Measurements from ENCODE around the gene SNRNP200.
"Not testable (repeated sequence)": the region's sequence is repeated elsewhere in the genome, so short reads cannot be mapped to it uniquely, and the experiment has no call there.

Gene SNRNP200

GRCh38 chr2:96315005-96315399 lies 9.7 kb upstream of the SNRNP200 start:
- CTCF ChIA-PET, result no interaction called here
- no peak overlapping the region for H3K27ac ChIP-seq
- POLR2A ChIA-PET (ENCODE audit: low non-redundant PET), result no interaction called here
- DNase-seq (ENCODE audit: low spot score), result no peak
- TF ChIP-seq CTCF (conservative IDR thresholded peaks at IDR 0.05; ENCODE audit: low read depth), result no peak

GRCh38 chr2:96308248-96308647 lies 2.9 kb upstream of the SNRNP200 start:
- POLR2A ChIA-PET (ENCODE audit: low non-redundant PET), result interaction anchor here (0.7 kb wide), 1 partner anchor 37 kb away, joined by 9 read pairs; no protein-coding TSS in a partner anchor
- DNase-seq (ENCODE audit: low spot score), result no peak
- no peak overlapping the region for H3K27ac ChIP-seq
- TF ChIP-seq CTCF (conservative IDR thresholded peaks at IDR 0.05; ENCODE audit: low read depth), result no peak
- CTCF ChIA-PET, result no interaction called here

GRCh38 chr2:96306370-96306769 lies 1.0 kb upstream of the SNRNP200 start:
- peak overlapping the region; percentile 78 for H3K27ac ChIP-seq
- ChIA-PET CTCF (no interaction called here), POLR2A (ENCODE audit: low non-redundant PET) (interaction anchor here (0.5 kb wide), 1 partner anchor 15 kb away, joined by 3 read pairs; no protein-coding TSS in a partner anchor)
- DNase-seq (ENCODE audit: low spot score), result no peak
- no peak for TF ChIP-seq CTCF (conservative IDR thresholded peaks at IDR 0.05; ENCODE audit: low read depth)

- ChIA-PET POLR2A (ENCODE audit: low non-redundant PET) (no interaction called here), CTCF (no interaction called here)
- peak overlapping the region; percentile 78 for H3K27ac ChIP-seq
- no peak for TF ChIP-seq CTCF (conservative IDR thresholded peaks at IDR 0.05; ENCODE audit: low read depth)
- DNase-seq (ENCODE audit: low spot score), result no peak
Observed at GRCh38 chr2:96305979-96306308, 598 bp upstream of the SNRNP200 start.

GRCh38 chr2:96304606-96305005 lies 740 bp downstream of the SNRNP200 start:
- no peak for TF ChIP-seq CTCF (conservative IDR thresholded peaks at IDR 0.05; ENCODE audit: low read depth)
- ChIA-PET CTCF (no interaction called here), POLR2A (ENCODE audit: low non-redundant PET) (no interaction called here)
- H3K27ac ChIP-seq, result peak overlapping the region; percentile 78; the same call in 1 of the 2 replicates
- no peak for DNase-seq (ENCODE audit: low spot score)

- POLR2A ChIA-PET (ENCODE audit: low non-redundant PET), result no interaction called here
- no peak for DNase-seq (ENCODE audit: low spot score)
- no peak for TF ChIP-seq CTCF (conservative IDR thresholded peaks at IDR 0.05; ENCODE audit: low read depth)
- CTCF ChIA-PET, result interaction anchor here (0.5 kb wide), 1 partner anchor 242 kb away, joined by 3 read pairs; no protein-coding TSS in a partner anchor
- H3K27ac ChIP-seq, result no peak overlapping the region
Observed at GRCh38 chr2:96301865-96302264, 3.5 kb downstream of the SNRNP200 start.

- no peak for TF ChIP-seq CTCF (conservative IDR thresholded peaks at IDR 0.05; ENCODE audit: low read depth)
- CTCF ChIA-PET, result interaction anchor here (1.1 kb wide), 1 partner anchor 213 kb away, joined by 3 read pairs; no protein-coding TSS in a partner anchor
- no peak for DNase-seq (ENCODE audit: low spot score)
- POLR2A ChIA-PET (ENCODE audit: low non-redundant PET), result no interaction called here
- H3K27ac ChIP-seq, result no peak overlapping the region
Observed at GRCh38 chr2:96296925-96297324, 8.4 kb downstream of the SNRNP200 start.

- H3K27ac ChIP-seq; POLR2A ChIA-PET (ENCODE audit: low non-redundant PET); DNase-seq (ENCODE audit: low spot score): not testable (repeated sequence)
- CTCF ChIA-PET, result interaction anchor here (0.7 kb wide), 2 partner anchors 21 to 156 kb away, joined by 3 to 7 read pairs; no protein-coding TSS in a partner anchor
Observed at GRCh38 chr2:96294271-96294670, 11.1 kb downstream of the SNRNP200 start.
